Transverse colon (tissue), 4 donors: ENCODE results near the gene PRSS50. TPM values are rescaled to one million over a fixed set of nuclear protein-coding genes. Genes with fewer than 3 reads are reported as not detected.

Source experiments
- DNase-seq: peaks from one replicate; pipeline ENCODE4 v3.0.0-alpha.2; 2019
- H3K27ac ChIP-seq, 4 donors: fragments of 200-600 bp; sonication (generic); 2 replicates each; pipeline ENCODE4 v1.5.1; 2016 to 2018; ENCODE audit warnings: inconsistent platforms in 4 of 4
- H3K27me3 ChIP-seq: fragments of 200-600 bp; sonication (generic); 2 replicates; pipeline ENCODE4 v1.5.1; 2017; ENCODE audit warnings: inconsistent platforms
- H3K36me3 ChIP-seq, 4 donors: fragments of 200-600 bp; sonication (generic); 2 replicates each; pipeline ENCODE4 v1.5.1; 2017 to 2019; ENCODE audit warnings: inconsistent platforms in 4 of 4
- H3K4me1 ChIP-seq, 4 donors: fragments of 200-600 bp; sonication (generic); 2 replicates each; pipeline ENCODE4 v1.5.1; 2017 to 2020; ENCODE audit warnings: inconsistent platforms in 4 of 4
- H3K4me3 ChIP-seq, 4 donors: fragments of 200-600 bp; sonication (generic); 1 replicate in 1 of 4; 2 replicates in 3 of 4; pipeline versions ENCODE4 v1.5.1 to v1.6.1; 2017 to 2019; ENCODE audit warnings: inconsistent platforms in 4 of 4
- H3K9me3 ChIP-seq, 2 donors: fragments of 200-600 bp; sonication (generic); 2 replicates each; pipeline ENCODE4 v1.5.1; 2017 to 2019; ENCODE audit warnings: inconsistent platforms in 2 of 2
- EP300 ChIP-seq: sonication (generic); formaldehyde crosslinking; IDR thresholded peaks from one replicate; pipeline ENCODE4 v1.6.1; 2017; ENCODE audit warnings: antibody characterized with exemption, low read depth
- POLR2A ChIP-seq: fragments of 450-650 bp; IDR thresholded peaks from one replicate; pipeline ENCODE4 v1.6.1; 2016; ENCODE audit warnings: antibody characterized with exemption, mild to moderate bottlenecking, moderate library complexity
- POLR2AphosphoS5 ChIP-seq, 3 donors: sonication (generic); formaldehyde crosslinking; IDR thresholded peaks; one replicate each; pipeline ENCODE4 v1.6.1; 2016; ENCODE audit warnings: antibody characterized with exemption in 3 of 3
- WGBS, 2 donors: methylation state at CpG; one replicate each; pipeline ENCODE4 v1.1.5; 2018; ENCODE audit warnings: low coverage in 1 of 2; 5-methylcytosine and 5-hydroxymethylcytosine counted together
- in situ Hi-C, 4 donors: fragments of 200-750 bp; cut with MboI; loops; one replicate each; pipeline versions ENCODE4 v1.15.0 to v1.15.1; 2017; ENCODE audit warnings: low sequenced_read_pairs in 3 of 4, low pct_ligation_motif_present in 1 of 4, low pct_unique_long_range_greater_than_20kb in 1 of 4
- intact Hi-C: fragments of 100-400 bp; cut with DNase I; formaldehyde crosslinking; loops from one replicate; pipeline ENCODE4 v1.15.1; 2023; ENCODE audit warnings: low total_unique reads
- total RNA-seq, 4 donors: library from RNA; depleted of rRNA; stranded (reverse); fragments of >200 nt; gene quantifications; one replicate each; pipeline ENCODE4 v1.1.0, GENCODE V29; 2016
- TF ChIP-seq, protein P1 (sequence below), 5 experiments: fragments of 200-600 bp in 3 of 5; fragments of 450-650 bp in 2 of 5; sonication (generic) in 3 of 5; IDR thresholded peaks; 1 replicate in 2 of 5; 2 replicates in 3 of 5; pipeline ENCODE4 v1.5.1; 2016 to 2017; ENCODE audit warnings: antibody characterized with exemption in 5 of 5, inconsistent platforms in 3 of 5, mild to moderate bottlenecking in 2 of 5, moderate library complexity in 1 of 5

The PRSS50 gene
- total RNA-seq, 4 donors from 2014 or later, result 0.14 TPM; not detected in 3

- TF ChIP-seq POLR2AphosphoS5 (IDR thresholded peaks at IDR 0.05) (no peak), EP300 (no peak), POLR2A (no peak)
- TF ChIP-seq, protein P1, sequence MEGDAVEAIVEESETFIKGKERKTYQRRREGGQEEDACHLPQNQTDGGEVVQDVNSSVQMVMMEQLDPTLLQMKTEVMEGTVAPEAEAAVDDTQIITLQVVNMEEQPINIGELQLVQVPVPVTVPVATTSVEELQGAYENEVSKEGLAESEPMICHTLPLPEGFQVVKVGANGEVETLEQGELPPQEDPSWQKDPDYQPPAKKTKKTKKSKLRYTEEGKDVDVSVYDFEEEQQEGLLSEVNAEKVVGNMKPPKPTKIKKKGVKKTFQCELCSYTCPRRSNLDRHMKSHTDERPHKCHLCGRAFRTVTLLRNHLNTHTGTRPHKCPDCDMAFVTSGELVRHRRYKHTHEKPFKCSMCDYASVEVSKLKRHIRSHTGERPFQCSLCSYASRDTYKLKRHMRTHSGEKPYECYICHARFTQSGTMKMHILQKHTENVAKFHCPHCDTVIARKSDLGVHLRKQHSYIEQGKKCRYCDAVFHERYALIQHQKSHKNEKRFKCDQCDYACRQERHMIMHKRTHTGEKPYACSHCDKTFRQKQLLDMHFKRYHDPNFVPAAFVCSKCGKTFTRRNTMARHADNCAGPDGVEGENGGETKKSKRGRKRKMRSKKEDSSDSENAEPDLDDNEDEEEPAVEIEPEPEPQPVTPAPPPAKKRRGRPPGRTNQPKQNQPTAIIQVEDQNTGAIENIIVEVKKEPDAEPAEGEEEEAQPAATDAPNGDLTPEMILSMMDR (IDR thresholded peaks at IDR 0.05), result no peak
- no peaks in the 10 kb centered on the region for H3K4me1 ChIP-seq
- H3K4me3 ChIP-seq, result no peak overlapping the region
- H3K36me3 ChIP-seq, result no peaks in the 10 kb centered on the region
- intact Hi-C loops (no loop called here), in situ Hi-C loops (no loop called here)
- H3K27ac ChIP-seq, result no peak overlapping the region
- WGBS, 2 donors, result 79% methylated on average over 4 of the region's 4 CpGs; no CpG with 5 or more reads in 1 of the 2 donors
- peaks cover 20% of the 10 kb centered on the region for H3K27me3 ChIP-seq
- no peaks in the 10 kb centered on the region for H3K9me3 ChIP-seq
- DNase-seq, result no peak
Measured at GRCh38 chr3:46729038-46729437, 11.4 kb upstream of the PRSS50 start.

- DNase-seq, result no peak
- intact Hi-C loops, result no loop called here
- Histone ChIP-seq H3K27ac (no peak overlapping the region), H3K27me3 (peaks cover 20% of the 10 kb centered on the region), H3K9me3 (no peaks in the 10 kb centered on the region), H3K36me3 (no peaks in the 10 kb centered on the region), H3K4me1 (no peaks in the 10 kb centered on the region), H3K4me3 (no peak overlapping the region)
- 55 to 79% methylated on average over 3 to 6 of the region's 6 CpGs for WGBS, 2 donors
- no peak for TF ChIP-seq POLR2AphosphoS5 (IDR thresholded peaks at IDR 0.05)
- TF ChIP-seq, protein P1 (IDR thresholded peaks at IDR 0.05), result no peak
- TF ChIP-seq POLR2A, result no peak
- no peak for TF ChIP-seq EP300
- in situ Hi-C loops, result no loop called here
Measured at GRCh38 chr3:46725621-46726314, 8.1 kb upstream of the PRSS50 start.

DNA sequence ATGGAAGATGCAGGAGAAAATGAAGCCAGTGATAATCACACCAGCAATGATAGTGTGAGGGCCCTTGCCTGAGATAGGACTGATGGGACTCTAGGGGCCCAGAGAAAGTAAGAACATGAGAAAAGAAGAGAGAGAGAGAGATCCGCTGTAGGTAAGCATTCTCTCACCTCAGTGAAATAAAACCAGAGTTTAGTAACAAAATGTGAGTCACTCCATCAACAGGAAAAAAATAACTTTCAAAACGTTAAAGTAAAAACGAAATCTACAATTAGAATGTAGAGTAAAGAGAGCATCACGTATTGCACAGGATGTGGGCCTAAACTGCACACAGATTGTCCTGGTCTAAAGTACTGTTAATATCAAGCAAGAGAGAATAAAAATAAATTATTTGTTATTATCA lies 6.8 kb upstream of the PRSS50 start:
- in situ Hi-C loops, result loop anchor here (25.0 kb wide), 4 partner anchors 138 to 638 kb away; partner anchors contain the start of gene MYL3 (in 1 of the 4)
- DNase-seq, result no peak
- Histone ChIP-seq H3K4me3 (no peak overlapping the region), H3K4me1 (no peaks in the 10 kb centered on the region), H3K27me3 (peaks cover 25% of the 10 kb centered on the region), H3K27ac (no peak overlapping the region), H3K36me3 (no peaks in the 10 kb centered on the region), H3K9me3 (no peaks in the 10 kb centered on the region)
- WGBS, 2 donors, result 68 to 89% methylated on average over 4 of the region's 4 CpGs
- TF ChIP-seq, protein P1 (IDR thresholded peaks at IDR 0.05), result no peak
- TF ChIP-seq EP300, result no peak
- no peak for TF ChIP-seq POLR2AphosphoS5 (IDR thresholded peaks at IDR 0.05)
- no peak for TF ChIP-seq POLR2A
- intact Hi-C loops, result no loop called here

DNA sequence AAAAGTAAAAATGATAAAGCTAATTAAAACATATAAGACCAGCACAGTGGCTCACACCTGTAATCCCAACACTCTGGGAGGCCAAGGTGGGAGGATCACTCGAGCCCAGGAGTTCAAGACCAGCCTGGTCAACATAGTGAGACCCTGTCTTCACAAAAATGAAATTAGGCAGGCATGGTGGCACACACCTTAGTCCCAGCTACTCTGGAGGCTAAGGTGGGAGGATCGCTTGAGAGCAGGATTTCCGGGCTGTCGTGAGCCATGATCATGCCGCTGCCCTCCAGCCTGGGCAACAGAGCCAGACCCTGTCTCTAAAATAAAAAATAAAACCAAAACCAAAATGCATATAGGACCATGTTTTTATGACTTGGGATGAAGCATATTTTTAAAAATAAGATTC lies 4.8 kb upstream of the PRSS50 start:
- 89 to 100% methylated on average over 2 to 5 of the region's 5 CpGs for WGBS, 2 donors
- TF ChIP-seq, protein P1 (IDR thresholded peaks at IDR 0.05), result no peak
- TF ChIP-seq POLR2A, result no peak
- no peak for TF ChIP-seq EP300
- no peak for TF ChIP-seq POLR2AphosphoS5 (IDR thresholded peaks at IDR 0.05)
- intact Hi-C loops (no loop called here), in situ Hi-C loops (loop anchor here (25.0 kb wide), 4 partner anchors 140 to 640 kb away; partner anchors contain the start of gene MYL3 (in 1 of the 4))
- no peaks in the 10 kb centered on the region for H3K4me1 ChIP-seq
- peaks cover 28% of the 10 kb centered on the region for H3K27me3 ChIP-seq
- no peak overlapping the region for H3K27ac ChIP-seq
- no peak for DNase-seq
- H3K36me3 ChIP-seq, result no peaks in the 10 kb centered on the region
- H3K4me3 ChIP-seq, result no peak overlapping the region
- H3K9me3 ChIP-seq, result no peaks in the 10 kb centered on the region
